ENCODE data around the gene TMIGD2.

Gene TMIGD2

GRCh38 chr19:4313847-4314490 is 11.8 kb upstream of the TMIGD2 start:
- TF ChIP-seq, protein P1, sequence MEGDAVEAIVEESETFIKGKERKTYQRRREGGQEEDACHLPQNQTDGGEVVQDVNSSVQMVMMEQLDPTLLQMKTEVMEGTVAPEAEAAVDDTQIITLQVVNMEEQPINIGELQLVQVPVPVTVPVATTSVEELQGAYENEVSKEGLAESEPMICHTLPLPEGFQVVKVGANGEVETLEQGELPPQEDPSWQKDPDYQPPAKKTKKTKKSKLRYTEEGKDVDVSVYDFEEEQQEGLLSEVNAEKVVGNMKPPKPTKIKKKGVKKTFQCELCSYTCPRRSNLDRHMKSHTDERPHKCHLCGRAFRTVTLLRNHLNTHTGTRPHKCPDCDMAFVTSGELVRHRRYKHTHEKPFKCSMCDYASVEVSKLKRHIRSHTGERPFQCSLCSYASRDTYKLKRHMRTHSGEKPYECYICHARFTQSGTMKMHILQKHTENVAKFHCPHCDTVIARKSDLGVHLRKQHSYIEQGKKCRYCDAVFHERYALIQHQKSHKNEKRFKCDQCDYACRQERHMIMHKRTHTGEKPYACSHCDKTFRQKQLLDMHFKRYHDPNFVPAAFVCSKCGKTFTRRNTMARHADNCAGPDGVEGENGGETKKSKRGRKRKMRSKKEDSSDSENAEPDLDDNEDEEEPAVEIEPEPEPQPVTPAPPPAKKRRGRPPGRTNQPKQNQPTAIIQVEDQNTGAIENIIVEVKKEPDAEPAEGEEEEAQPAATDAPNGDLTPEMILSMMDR (IDR thresholded peaks at IDR 0.05; ENCODE audit: low read depth, low read length), result no peak
- no peak overlapping the region for H3K4me3 ChIP-seq (ENCODE audit: low read depth, low read length)

DNA sequence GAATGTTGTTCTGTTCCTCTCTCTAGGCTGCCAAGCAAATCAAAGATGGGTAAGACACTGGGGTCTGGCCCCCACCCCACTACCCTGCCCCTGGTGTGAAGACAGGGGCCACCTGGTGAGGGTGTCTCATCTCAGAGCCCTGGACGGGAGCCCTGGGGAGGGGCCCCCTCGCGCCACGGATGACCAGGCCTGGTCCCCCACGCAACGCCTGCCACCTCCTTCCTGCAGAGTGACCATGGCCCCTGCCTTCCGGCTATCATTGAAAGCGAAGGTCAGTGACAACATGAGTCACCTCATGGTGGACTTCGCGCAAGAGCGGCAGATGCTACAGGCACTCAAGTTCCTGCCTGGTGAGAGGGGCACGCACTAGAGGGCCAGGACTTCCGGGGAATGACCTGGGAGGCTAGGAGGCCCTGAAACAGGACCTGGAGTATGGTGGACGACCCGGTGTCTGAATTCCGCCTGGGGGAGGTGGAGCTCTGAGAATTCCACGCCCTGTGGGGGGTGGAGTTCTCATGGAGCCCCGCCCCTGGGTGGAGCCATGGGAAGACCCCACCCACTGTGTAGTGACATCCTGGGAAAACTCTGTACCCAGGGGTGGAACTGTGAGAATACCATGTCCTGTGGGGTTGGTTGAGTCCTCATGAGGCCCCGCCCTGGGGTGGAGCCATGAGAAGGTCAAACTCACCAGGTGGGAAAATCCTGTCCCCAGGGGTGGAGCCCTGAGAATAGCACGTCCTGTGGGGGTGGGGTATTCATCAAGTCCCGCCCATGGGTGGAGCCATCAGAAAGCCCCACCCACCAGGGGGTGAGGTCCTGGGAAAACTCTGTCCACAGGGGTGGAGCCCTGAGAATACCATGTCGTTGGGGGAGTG is 8.3 kb upstream of the TMIGD2 start:
- TF ChIP-seq, protein P1 (IDR thresholded peaks at IDR 0.05; ENCODE audit: low read depth, low read length), result no peak
- no peak overlapping the region for H3K4me3 ChIP-seq (ENCODE audit: low read depth, low read length)

- TF ChIP-seq, protein P1 (IDR thresholded peaks at IDR 0.05; ENCODE audit: low read depth, low read length), result no peak
- no peak overlapping the region for H3K4me3 ChIP-seq (ENCODE audit: low read depth, low read length)
Measured at GRCh38 chr19:4305659-4306058, 3.5 kb upstream of the TMIGD2 start.

GRCh38 chr19:4305257-4305612 is 3.0 kb upstream of the TMIGD2 start:
- TF ChIP-seq, protein P1 (IDR thresholded peaks at IDR 0.05; ENCODE audit: low read depth, low read length), result no peak
- H3K4me3 ChIP-seq (ENCODE audit: low read depth, low read length), result no peak overlapping the region

GRCh38 chr19:4304538-4305256 is 2.5 kb upstream of the TMIGD2 start, which contains the start of gene FSD1:
TSS of gene FSD1 (plus strand) at chr19:4304598. CDS start at chr19:4304747, 149 bp downstream.
- TF ChIP-seq, protein P1 (IDR thresholded peaks at IDR 0.05; ENCODE audit: low read depth, low read length), result no peak
- H3K4me3 ChIP-seq (ENCODE audit: low read depth, low read length), result peak within 1 kb of the TSS; percentile 43

DNA sequence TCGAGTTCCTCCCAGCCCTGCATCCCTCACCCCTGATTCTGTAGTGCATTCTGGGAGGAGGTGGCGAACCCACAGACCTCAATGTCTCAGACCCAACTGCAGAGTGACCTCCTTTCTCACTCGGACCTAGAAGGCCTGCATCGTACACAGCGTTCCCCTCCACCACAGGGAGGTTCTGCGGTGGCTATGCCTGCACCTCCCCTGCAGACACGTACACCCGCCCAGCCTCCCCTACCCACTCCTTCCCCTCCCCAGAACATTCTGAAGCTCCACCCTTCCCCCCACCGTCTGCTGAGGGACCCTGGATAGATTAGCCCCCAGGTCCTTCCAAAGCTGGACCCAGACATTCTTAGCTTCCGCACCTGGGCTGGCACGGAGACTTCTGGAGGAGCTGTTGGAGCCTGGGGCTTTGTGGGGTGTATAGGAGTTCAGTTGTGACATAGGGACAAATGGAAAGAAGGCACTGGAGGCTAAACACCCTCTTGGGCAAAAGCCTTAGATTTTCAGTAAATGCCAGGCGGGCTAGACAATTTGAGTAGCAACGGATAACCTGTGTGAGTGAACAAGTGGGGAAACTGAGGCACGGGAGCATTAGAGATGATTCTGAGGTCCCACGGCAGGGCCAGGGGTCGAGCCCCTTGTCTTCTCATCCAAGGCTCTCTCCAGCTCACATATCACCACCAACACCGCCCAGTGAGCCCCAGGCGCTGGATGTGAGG is 1.8 kb upstream of the TMIGD2 start:
- H3K4me3 ChIP-seq (ENCODE audit: low read depth, low read length), result no peak overlapping the region
- TF ChIP-seq, protein P1 (IDR thresholded peaks at IDR 0.05; ENCODE audit: low read depth, low read length), result no peak

Measured in WI38 (cell line).